Thyroid gland (tissue), 4 donors: ENCODE data around the gene TTLL5.

Experiments used
- POLR2A ChIP-seq, 2 donors: fragments of 450-650 bp; IDR thresholded peaks; one replicate each; pipeline ENCODE4 v1.6.1; 2017; ENCODE audit warnings: antibody characterized with exemption in 2 of 2, mild to moderate bottlenecking in 2 of 2, moderate library complexity in 1 of 2
- TF ChIP-seq, protein P1 (sequence below), 6 experiments: fragments of 200-600 bp in 3 of 6; fragments of 450-650 bp in 3 of 6; sonication (generic) in 3 of 6; IDR thresholded peaks; one replicate each; pipeline ENCODE4 v1.5.1; 2016 to 2019; ENCODE audit warnings: antibody characterized with exemption in 6 of 6, mild to moderate bottlenecking in 2 of 6, inconsistent platforms in 1 of 6, moderate library complexity in 1 of 6

- TF ChIP-seq, protein P1, sequence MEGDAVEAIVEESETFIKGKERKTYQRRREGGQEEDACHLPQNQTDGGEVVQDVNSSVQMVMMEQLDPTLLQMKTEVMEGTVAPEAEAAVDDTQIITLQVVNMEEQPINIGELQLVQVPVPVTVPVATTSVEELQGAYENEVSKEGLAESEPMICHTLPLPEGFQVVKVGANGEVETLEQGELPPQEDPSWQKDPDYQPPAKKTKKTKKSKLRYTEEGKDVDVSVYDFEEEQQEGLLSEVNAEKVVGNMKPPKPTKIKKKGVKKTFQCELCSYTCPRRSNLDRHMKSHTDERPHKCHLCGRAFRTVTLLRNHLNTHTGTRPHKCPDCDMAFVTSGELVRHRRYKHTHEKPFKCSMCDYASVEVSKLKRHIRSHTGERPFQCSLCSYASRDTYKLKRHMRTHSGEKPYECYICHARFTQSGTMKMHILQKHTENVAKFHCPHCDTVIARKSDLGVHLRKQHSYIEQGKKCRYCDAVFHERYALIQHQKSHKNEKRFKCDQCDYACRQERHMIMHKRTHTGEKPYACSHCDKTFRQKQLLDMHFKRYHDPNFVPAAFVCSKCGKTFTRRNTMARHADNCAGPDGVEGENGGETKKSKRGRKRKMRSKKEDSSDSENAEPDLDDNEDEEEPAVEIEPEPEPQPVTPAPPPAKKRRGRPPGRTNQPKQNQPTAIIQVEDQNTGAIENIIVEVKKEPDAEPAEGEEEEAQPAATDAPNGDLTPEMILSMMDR (IDR thresholded peaks at IDR 0.05) = peak in 2 of 6 experiments; percentile 19 to 27
- TF ChIP-seq POLR2A (IDR thresholded peaks at IDR 0.05) = no peak
These were observed 332.6 kb downstream of the TTLL5 start for GRCh38 chr14:75993567-75994041.
